Neural progenitor cell (in vitro differentiated cells): ENCODE measurements around the gene GREM2. TPM values are rescaled to one million over a fixed set of nuclear protein-coding genes. Genes with fewer than 3 reads are reported as not detected.

ENCODE experiments used
- DNase-seq: peaks from one replicate; pipeline ENCODE4 v3.0.0-alpha.2; 2016; ENCODE audit warnings: low spot score
- H2AFZ ChIP-seq: fragments of 200-600 bp; sonication (generic); replicated peaks from 2 replicates; pipeline ENCODE4 v1.6.1; 2016; ENCODE audit warnings: antibody characterized with exemption
- H3F3A ChIP-seq: fragments of 200-600 bp; sonication (generic); 2 replicates; pipeline ENCODE4 v1.6.1; 2016; ENCODE audit warnings: antibody characterized with exemption, low read depth
- H3K27ac ChIP-seq: fragments of 200-600 bp; sonication (generic); 2 replicates; pipeline ENCODE4 v1.5.1; 2016; ENCODE audit warnings: mild to moderate bottlenecking
- H3K27me3 ChIP-seq: fragments of 200-600 bp; sonication (generic); 2 replicates; pipeline ENCODE4 v1.6.1; 2016; ENCODE audit warnings: mild to moderate bottlenecking, moderate library complexity
- H3K36me3 ChIP-seq: fragments of 200-600 bp; sonication (generic); 2 replicates; pipeline ENCODE4 v1.5.1; 2016
- H3K4me1 ChIP-seq: fragments of 200-600 bp; sonication (generic); 2 replicates; pipeline ENCODE4 v1.6.1; 2016; ENCODE audit warnings: mixed run types
- H3K4me2 ChIP-seq: fragments of 200-600 bp; sonication (generic); 2 replicates; pipeline ENCODE4 v1.6.1; 2016
- H3K4me3 ChIP-seq: fragments of 200-600 bp; sonication (generic); 2 replicates; pipeline ENCODE4 v1.5.1; 2016
- H3K79me2 ChIP-seq: fragments of 200-600 bp; sonication (generic); 2 replicates; pipeline ENCODE4 v1.6.1; 2016; ENCODE audit warnings: low read depth
- H3K9ac ChIP-seq: fragments of 200-600 bp; sonication (generic); 2 replicates; pipeline ENCODE4 v1.6.1; 2016
- H3K9me3 ChIP-seq: fragments of 200-600 bp; sonication (generic); 2 replicates; pipeline ENCODE4 v1.5.1; 2016; ENCODE audit warnings: low read depth
- H4K20me1 ChIP-seq: fragments of 200-600 bp; sonication (generic); 2 replicates; pipeline ENCODE4 v1.6.1; 2016; ENCODE audit warnings: low read depth
- H3K27ac Mint-ChIP-seq: 3 replicates; pipeline ENCODE4 v1.8.0; 2021; ENCODE audit warnings: mixed read lengths
- H3K27me3 Mint-ChIP-seq: 2 replicates; pipeline ENCODE4 v1.8.0; 2022; ENCODE audit warnings: low read depth, mild to moderate bottlenecking, inconsistent platforms, moderate library complexity, mixed read lengths; ENCODE audit not compliant: insufficient read depth
- H3K36me3 Mint-ChIP-seq: 3 replicates; pipeline ENCODE4 v1.8.0; 2021; ENCODE audit warnings: mixed read lengths
- H3K4me1 Mint-ChIP-seq: 3 replicates; pipeline ENCODE4 v1.8.0; 2021; ENCODE audit warnings: mixed read lengths
- H3K4me3 Mint-ChIP-seq: 3 replicates; pipeline ENCODE4 v1.8.0; 2021; ENCODE audit warnings: mild to moderate bottlenecking, moderate library complexity, mixed read lengths
- H3K9me3 Mint-ChIP-seq: 3 replicates; pipeline ENCODE4 v1.8.0; 2020; ENCODE audit warnings: mixed read lengths
- CTCF ChIP-seq: fragments of 200-600 bp; sonication (generic); IDR thresholded peaks from 2 replicates; pipeline ENCODE4 v1.5.1; 2017; ENCODE audit warnings: antibody characterized with exemption, mild to moderate bottlenecking
- EZH2 ChIP-seq: fragments of 200-600 bp; sonication (generic); IDR thresholded peaks from 2 replicates; pipeline ENCODE4 v1.6.1; 2017; ENCODE audit warnings: antibody characterized with exemption, mild to moderate bottlenecking, moderate library complexity
- EZH2phosphoT487 ChIP-seq: fragments of 200-600 bp; sonication (generic); IDR thresholded peaks from 2 replicates; pipeline ENCODE4 v1.6.1; 2017; ENCODE audit warnings: antibody characterized with exemption
- total RNA-seq: library from RNA; depleted of rRNA; stranded (reverse); fragments of >200 nt; gene quantifications from 2 replicates; pipeline ENCODE4 v1.2.3, GENCODE V29; 2015; ENCODE audit warnings: low replicate concordance

The GREM2 gene
- total RNA-seq, 1 donor from 2014 or later = not detected

GRCh38 chr1:240586006-240586405, 25.9 kb downstream of the GREM2 start:
- no peak for DNase-seq
- Mint-ChIP-seq H3K27ac (no peak overlapping the region), H3K9me3 (peaks cover 4% of the 10 kb centered on the region), H3K4me3 (no peak overlapping the region), H3K4me1 (no peaks in the 10 kb centered on the region), H3K27me3 (no peaks in the 10 kb centered on the region), H3K36me3 (peaks cover 2% of the 10 kb centered on the region)
- H3K27ac ChIP-seq = no peak overlapping the region
- H4K20me1 ChIP-seq = no peaks in the 10 kb centered on the region
- H3K4me3 ChIP-seq = no peak overlapping the region
- H3K27me3 ChIP-seq = no peaks in the 10 kb centered on the region
- H3K4me2 ChIP-seq = no peak overlapping the region
- H3K36me3 ChIP-seq = no peaks in the 10 kb centered on the region
- H2AFZ ChIP-seq = no peak overlapping the region
- no peaks in the 10 kb centered on the region for H3F3A ChIP-seq
- H3K9me3 ChIP-seq = no peaks in the 10 kb centered on the region
- no peak for TF ChIP-seq EZH2
- TF ChIP-seq EZH2phosphoT487 = no peak
- TF ChIP-seq CTCF = no peak
- H3K4me1 ChIP-seq = no peaks in the 10 kb centered on the region
- H3K9ac ChIP-seq = no peak overlapping the region
- H3K79me2 ChIP-seq = no peaks in the 10 kb centered on the region

- Histone ChIP-seq H3K79me2 (no peaks in the 10 kb centered on the region), H3K4me2 (no peak overlapping the region), H3K27ac (no peak overlapping the region), H3K27me3 (no peaks in the 10 kb centered on the region), H3K4me1 (no peaks in the 10 kb centered on the region), H3F3A (no peaks in the 10 kb centered on the region), H3K9me3 (no peaks in the 10 kb centered on the region), H3K36me3 (no peaks in the 10 kb centered on the region), H3K9ac (no peak overlapping the region), H2AFZ (no peak overlapping the region), H4K20me1 (no peaks in the 10 kb centered on the region), H3K4me3 (no peak overlapping the region)
- DNase-seq = no peak
- TF ChIP-seq EZH2 = no peak
- no peak for TF ChIP-seq EZH2phosphoT487
- no peak for TF ChIP-seq CTCF
- Mint-ChIP-seq H3K27me3 (no peaks in the 10 kb centered on the region), H3K9me3 (peaks cover 2% of the 10 kb centered on the region), H3K27ac (no peak overlapping the region), H3K4me3 (no peak overlapping the region), H3K36me3 (peaks cover 2% of the 10 kb centered on the region), H3K4me1 (no peaks in the 10 kb centered on the region)
Observed at GRCh38 chr1:240582953-240583352, 29.0 kb downstream of the GREM2 start.

GRCh38 chr1:240579511-240579910, 32.4 kb downstream of the GREM2 start:
- TF ChIP-seq CTCF (no peak), EZH2 (no peak), EZH2phosphoT487 (no peak)
- no peak overlapping the region for H2AFZ ChIP-seq
- H3K9me3 Mint-ChIP-seq = peaks cover 2% of the 10 kb centered on the region
- no peak for DNase-seq
- no peaks in the 10 kb centered on the region for H3F3A ChIP-seq
- H3K79me2 ChIP-seq = no peaks in the 10 kb centered on the region
- H3K4me1 Mint-ChIP-seq = no peaks in the 10 kb centered on the region
- no peaks in the 10 kb centered on the region for H3K27me3 ChIP-seq
- H3K4me3 ChIP-seq = no peak overlapping the region
- peaks cover 2% of the 10 kb centered on the region for H3K36me3 Mint-ChIP-seq
- H3K27ac ChIP-seq = no peak overlapping the region
- no peak overlapping the region for H3K27ac Mint-ChIP-seq
- no peaks in the 10 kb centered on the region for H4K20me1 ChIP-seq
- no peak overlapping the region for H3K4me3 Mint-ChIP-seq
- no peak overlapping the region for H3K9ac ChIP-seq
- H3K4me1 ChIP-seq = no peaks in the 10 kb centered on the region
- H3K9me3 ChIP-seq = no peaks in the 10 kb centered on the region
- no peaks in the 10 kb centered on the region for H3K27me3 Mint-ChIP-seq
- no peaks in the 10 kb centered on the region for H3K36me3 ChIP-seq
- H3K4me2 ChIP-seq = no peak overlapping the region

GRCh38 chr1:240577095-240577494, 34.9 kb downstream of the GREM2 start:
- H3K4me2 ChIP-seq = no peak overlapping the region
- no peaks in the 10 kb centered on the region for H3K4me1 ChIP-seq
- H3K9me3 Mint-ChIP-seq = no peaks in the 10 kb centered on the region
- no peak overlapping the region for H3K4me3 Mint-ChIP-seq
- no peak overlapping the region for H3K4me3 ChIP-seq
- DNase-seq = no peak
- no peaks in the 10 kb centered on the region for H3K36me3 Mint-ChIP-seq
- H3K27me3 Mint-ChIP-seq = no peaks in the 10 kb centered on the region
- H3K36me3 ChIP-seq = no peaks in the 10 kb centered on the region
- H3F3A ChIP-seq = no peaks in the 10 kb centered on the region
- no peaks in the 10 kb centered on the region for H3K9me3 ChIP-seq
- H3K4me1 Mint-ChIP-seq = no peaks in the 10 kb centered on the region
- H3K27ac ChIP-seq = no peak overlapping the region
- H2AFZ ChIP-seq = no peak overlapping the region
- H3K27me3 ChIP-seq = no peaks in the 10 kb centered on the region
- TF ChIP-seq EZH2 = no peak
- no peak for TF ChIP-seq CTCF
- no peak for TF ChIP-seq EZH2phosphoT487
- no peak overlapping the region for H3K27ac Mint-ChIP-seq
- H3K9ac ChIP-seq = no peak overlapping the region
- H4K20me1 ChIP-seq = no peaks in the 10 kb centered on the region
- no peaks in the 10 kb centered on the region for H3K79me2 ChIP-seq
